NB4 (cell line): ENCODE results near the gene AFAP1L2.

Source experiments
- DNase-seq: peaks from one replicate; pipeline ENCODE4 v3.0.0; 2010; ENCODE audit warnings: low read depth
- H3K4me3 ChIP-seq: one replicate; pipeline ENCODE4 v1.5.1; 2011; ENCODE audit warnings: mild to moderate bottlenecking, low read depth, low read length, moderate library complexity
- MAX ChIP-seq: IDR thresholded peaks from 2 replicates; pipeline ENCODE4 v1.6.1; 2011; ENCODE audit warnings: low read depth, low read length
- MYC ChIP-seq: IDR thresholded peaks from 2 replicates; pipeline ENCODE4 v1.6.1; 2011; ENCODE audit warnings: low read depth, low read length
- POLR2A ChIP-seq: IDR thresholded peaks from 2 replicates; pipeline ENCODE4 v1.6.1; 2011; ENCODE audit warnings: mild to moderate bottlenecking; ENCODE audit not compliant: insufficient read length; ENCODE audit errors: extremely low read depth
- TF ChIP-seq, protein P1 (sequence below): IDR thresholded peaks from one replicate; pipeline ENCODE4 v1.5.1; 2012; ENCODE audit warnings: low read depth, low read length

The AFAP1L2 gene

DNA sequence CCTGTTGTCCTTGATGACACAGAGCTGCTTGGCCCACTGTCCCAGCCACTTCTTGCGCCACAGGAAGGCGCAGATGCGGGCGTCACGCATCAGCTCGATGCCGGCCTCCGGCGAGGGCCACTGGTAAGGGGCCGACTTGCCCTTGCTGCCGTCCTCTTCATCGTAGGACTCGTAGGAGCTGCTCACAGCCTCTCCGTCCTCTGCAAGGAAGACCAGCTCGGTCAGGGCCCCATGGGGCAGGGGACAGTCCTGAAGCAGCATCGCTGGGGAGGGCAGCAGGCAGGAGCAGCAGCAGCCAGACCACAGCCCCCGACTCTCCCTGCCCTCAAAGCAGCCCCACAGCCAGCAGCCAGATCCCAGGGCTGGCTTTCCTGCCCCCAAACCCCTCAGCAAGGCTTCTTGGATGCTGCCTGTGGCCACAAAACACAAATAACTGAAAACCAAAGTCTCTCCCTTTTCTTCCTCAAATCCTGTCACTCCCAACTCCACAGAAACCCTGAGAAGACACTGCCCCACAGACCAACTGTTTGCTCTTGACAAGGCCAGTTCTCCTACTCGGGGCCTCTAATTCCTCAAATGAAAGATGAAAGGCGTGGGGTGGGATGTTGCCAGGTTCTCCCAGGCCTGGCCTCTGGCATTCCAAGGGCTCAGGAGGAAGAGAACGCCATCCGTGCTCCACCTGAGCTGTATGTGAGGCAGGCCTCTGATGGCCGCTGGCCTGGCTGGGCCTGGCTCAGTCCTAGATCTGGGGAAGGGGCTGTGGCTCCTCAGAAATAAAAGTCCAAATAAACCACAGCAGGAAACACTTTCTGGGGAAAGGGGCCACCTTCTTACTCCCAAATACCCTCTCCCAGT lies 88.5 kb downstream of the AFAP1L2 start:
- DNase-seq: no peak
- TF ChIP-seq MAX (no peak), MYC (no peak), POLR2A (no peak)
- TF ChIP-seq, protein P1, sequence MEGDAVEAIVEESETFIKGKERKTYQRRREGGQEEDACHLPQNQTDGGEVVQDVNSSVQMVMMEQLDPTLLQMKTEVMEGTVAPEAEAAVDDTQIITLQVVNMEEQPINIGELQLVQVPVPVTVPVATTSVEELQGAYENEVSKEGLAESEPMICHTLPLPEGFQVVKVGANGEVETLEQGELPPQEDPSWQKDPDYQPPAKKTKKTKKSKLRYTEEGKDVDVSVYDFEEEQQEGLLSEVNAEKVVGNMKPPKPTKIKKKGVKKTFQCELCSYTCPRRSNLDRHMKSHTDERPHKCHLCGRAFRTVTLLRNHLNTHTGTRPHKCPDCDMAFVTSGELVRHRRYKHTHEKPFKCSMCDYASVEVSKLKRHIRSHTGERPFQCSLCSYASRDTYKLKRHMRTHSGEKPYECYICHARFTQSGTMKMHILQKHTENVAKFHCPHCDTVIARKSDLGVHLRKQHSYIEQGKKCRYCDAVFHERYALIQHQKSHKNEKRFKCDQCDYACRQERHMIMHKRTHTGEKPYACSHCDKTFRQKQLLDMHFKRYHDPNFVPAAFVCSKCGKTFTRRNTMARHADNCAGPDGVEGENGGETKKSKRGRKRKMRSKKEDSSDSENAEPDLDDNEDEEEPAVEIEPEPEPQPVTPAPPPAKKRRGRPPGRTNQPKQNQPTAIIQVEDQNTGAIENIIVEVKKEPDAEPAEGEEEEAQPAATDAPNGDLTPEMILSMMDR: no peak
- no peak overlapping the region for H3K4me3 ChIP-seq

GRCh38 chr10:114313866-114314265 lies 90.4 kb downstream of the AFAP1L2 start:
- TF ChIP-seq POLR2A (no peak), MYC (no peak), MAX (no peak)
- TF ChIP-seq, protein P1: no peak
- H3K4me3 ChIP-seq: no peak overlapping the region
- no peak for DNase-seq

- H3K4me3 ChIP-seq: no peak overlapping the region
- no peak for DNase-seq
- TF ChIP-seq MAX (no peak), MYC (no peak)
- TF ChIP-seq, protein P1: no peak
These were observed 91.2 kb downstream of the AFAP1L2 start for GRCh38 chr10:114313139-114313538.

- no peak for DNase-seq
- no peak overlapping the region for H3K4me3 ChIP-seq
- TF ChIP-seq MAX (no peak), MYC (no peak), POLR2A (no peak)
- TF ChIP-seq, protein P1: no peak
These were observed 92.6 kb downstream of the AFAP1L2 start for GRCh38 chr10:114311496-114312209.

- TF ChIP-seq MAX (no peak), MYC (no peak), POLR2A (no peak)
- TF ChIP-seq, protein P1: no peak
- no peak overlapping the region for H3K4me3 ChIP-seq
- no peak for DNase-seq
These were observed 93.3 kb downstream of the AFAP1L2 start for GRCh38 chr10:114311023-114311422.
